ENCODE data around the gene ZNF799. TPM values are rescaled to one million over a fixed set of nuclear protein-coding genes. Genes with fewer than 3 reads are reported as not detected.

Gene ZNF799
- total and polyA plus RNA-seq, 2 of the 13 experiments (the other 11 are each of a cell fraction or from before 2014, with no cell fraction given): 7.7 to 17.9 TPM

GRCh38 chr19:12440541-12441316 lies 39.7 kb upstream of the ZNF799 start, which contains the start of gene ZNF443 (continued):
- TF ChIP-seq ZC3H13 (CRISPR knock-in tag; IDR thresholded peaks at IDR 0.05) (0 out of 2 replicates have a peak, but pooled peaks have one; percentile 29), POLR2G (IDR thresholded peaks at IDR 0.05; ENCODE audit: low read depth, low read length) (peak; percentile 78), PRDM15 (CRISPR knock-in tag; IDR thresholded peaks at IDR 0.05) (0 out of 2 replicates have a peak, but pooled peaks have one; percentile 35), MEIS1 (CRISPR knock-in tag; IDR thresholded peaks at IDR 0.05; ENCODE audit: borderline replicate concordance) (peak; percentile 76), THRA (CRISPR knock-in tag; IDR thresholded peaks at IDR 0.05; ENCODE audit: borderline replicate concordance) (no peak), KMT2A (CRISPR knock-in tag; IDR thresholded peaks at IDR 0.05) (peak; percentile 62; the same call in 1 of the 2 replicates), RXRB (CRISPR knock-in tag; IDR thresholded peaks at IDR 0.05; ENCODE audit: borderline replicate concordance) (0 out of 2 replicates have a peak, but pooled peaks have one; percentile 33), BCL3 (CRISPR knock-in tag; IDR thresholded peaks at IDR 0.05) (peak; percentile 84), AGO2 (optimal IDR thresholded peaks at IDR 0.05; ENCODE audit: low read depth, low read length) (peak; percentile 67), SUZ12 (IDR thresholded peaks at IDR 0.05; ENCODE audit: low read depth, low read length) (no peak), KAT7 (CRISPR knock-in tag; IDR thresholded peaks at IDR 0.05; ENCODE audit: borderline replicate concordance) (0 out of 2 replicates have a peak, but pooled peaks have one; percentile 12), ATF7-NPFF (CRISPR knock-in tag; IDR thresholded peaks at IDR 0.05; ENCODE audit: low read depth) (no peak)
- TF ChIP-seq, protein P1, sequence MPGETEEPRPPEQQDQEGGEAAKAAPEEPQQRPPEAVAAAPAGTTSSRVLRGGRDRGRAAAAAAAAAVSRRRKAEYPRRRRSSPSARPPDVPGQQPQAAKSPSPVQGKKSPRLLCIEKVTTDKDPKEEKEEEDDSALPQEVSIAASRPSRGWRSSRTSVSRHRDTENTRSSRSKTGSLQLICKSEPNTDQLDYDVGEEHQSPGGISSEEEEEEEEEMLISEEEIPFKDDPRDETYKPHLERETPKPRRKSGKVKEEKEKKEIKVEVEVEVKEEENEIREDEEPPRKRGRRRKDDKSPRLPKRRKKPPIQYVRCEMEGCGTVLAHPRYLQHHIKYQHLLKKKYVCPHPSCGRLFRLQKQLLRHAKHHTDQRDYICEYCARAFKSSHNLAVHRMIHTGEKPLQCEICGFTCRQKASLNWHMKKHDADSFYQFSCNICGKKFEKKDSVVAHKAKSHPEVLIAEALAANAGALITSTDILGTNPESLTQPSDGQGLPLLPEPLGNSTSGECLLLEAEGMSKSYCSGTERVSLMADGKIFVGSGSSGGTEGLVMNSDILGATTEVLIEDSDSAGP (CRISPR knock-in tag; IDR thresholded peaks at IDR 0.05; ENCODE audit: borderline replicate concordance): peak; percentile 8; the same call in 1 of the 2 replicates
- TF ChIP-seq, protein P2, sequence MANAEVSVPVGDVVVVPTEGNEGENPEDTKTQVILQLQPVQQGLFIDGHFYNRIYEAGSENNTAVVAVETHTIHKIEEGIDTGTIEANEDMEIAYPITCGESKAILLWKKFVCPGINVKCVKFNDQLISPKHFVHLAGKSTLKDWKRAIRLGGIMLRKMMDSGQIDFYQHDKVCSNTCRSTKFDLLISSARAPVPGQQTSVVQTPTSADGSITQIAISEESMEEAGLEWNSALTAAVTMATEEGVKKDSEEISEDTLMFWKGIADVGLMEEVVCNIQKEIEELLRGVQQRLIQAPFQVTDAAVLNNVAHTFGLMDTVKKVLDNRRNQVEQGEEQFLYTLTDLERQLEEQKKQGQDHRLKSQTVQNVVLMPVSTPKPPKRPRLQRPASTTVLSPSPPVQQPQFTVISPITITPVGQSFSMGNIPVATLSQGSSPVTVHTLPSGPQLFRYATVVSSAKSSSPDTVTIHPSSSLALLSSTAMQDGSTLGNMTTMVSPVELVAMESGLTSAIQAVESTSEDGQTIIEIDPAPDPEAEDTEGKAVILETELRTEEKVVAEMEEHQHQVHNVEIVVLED (CRISPR knock-in tag; IDR thresholded peaks at IDR 0.05; ENCODE audit: borderline replicate concordance): peak; percentile 23; the same call in 1 of the 2 replicates
- TF ChIP-seq, protein P3, sequence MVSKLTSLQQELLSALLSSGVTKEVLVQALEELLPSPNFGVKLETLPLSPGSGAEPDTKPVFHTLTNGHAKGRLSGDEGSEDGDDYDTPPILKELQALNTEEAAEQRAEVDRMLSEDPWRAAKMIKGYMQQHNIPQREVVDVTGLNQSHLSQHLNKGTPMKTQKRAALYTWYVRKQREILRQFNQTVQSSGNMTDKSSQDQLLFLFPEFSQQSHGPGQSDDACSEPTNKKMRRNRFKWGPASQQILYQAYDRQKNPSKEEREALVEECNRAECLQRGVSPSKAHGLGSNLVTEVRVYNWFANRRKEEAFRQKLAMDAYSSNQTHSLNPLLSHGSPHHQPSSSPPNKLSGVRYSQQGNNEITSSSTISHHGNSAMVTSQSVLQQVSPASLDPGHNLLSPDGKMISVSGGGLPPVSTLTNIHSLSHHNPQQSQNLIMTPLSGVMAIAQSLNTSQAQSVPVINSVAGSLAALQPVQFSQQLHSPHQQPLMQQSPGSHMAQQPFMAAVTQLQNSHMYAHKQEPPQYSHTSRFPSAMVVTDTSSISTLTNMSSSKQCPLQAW (CRISPR knock-in tag; IDR thresholded peaks at IDR 0.05): 0 out of 2 replicates have a peak, but pooled peaks have one; percentile 49
